Keratinocyte (primary cell): ENCODE results near the gene PLEKHO2. TPM values are rescaled to one million over a fixed set of nuclear protein-coding genes. Genes with fewer than 3 reads are reported as not detected.
"Not testable (repeated sequence)": the region's sequence is repeated elsewhere in the genome, so short reads cannot be mapped to it uniquely, and the experiment has no call there.

Experiments used
- DNase-seq: peaks from one replicate; pipeline ENCODE4 v3.0.0-alpha.2; 2011; ENCODE audit warnings: low read depth, missing footprints, low spot score
- FAIRE-seq: peaks from 2 replicates; lab custom pipeline; 2011; peaks lifted over from hg19 to GRCh38; lab: Jason Lieb, UNC
- H2AFZ ChIP-seq: 2 replicates; pipeline ENCODE4 v1.6.0; 2012; ENCODE audit warnings: low read length, control low read depth, inconsistent platforms; ENCODE audit not compliant: control insufficient read depth
- H3K27ac ChIP-seq: 2 replicates; pipeline ENCODE4 v1.5.1; 2011; ENCODE audit warnings: low read length; ENCODE audit not compliant: control insufficient read depth, insufficient read depth
- H3K27me3 ChIP-seq: 3 replicates; pipeline ENCODE4 v1.6.0; 2011; ENCODE audit warnings: low read length; ENCODE audit not compliant: control insufficient read depth, insufficient read depth; ENCODE audit errors: extremely low read depth
- H3K36me3 ChIP-seq, 2 experiments: 2 replicates in 1 of 2; 3 replicates in 1 of 2; pipeline ENCODE4 v1.5.1; 2011; ENCODE audit warnings: low read length in 2 of 2, mild to moderate bottlenecking in 1 of 2; ENCODE audit not compliant: control insufficient read depth in 2 of 2, insufficient read depth in 2 of 2; ENCODE audit errors: extremely low read depth in 1 of 2
- H3K4me1 ChIP-seq: 3 replicates; pipeline ENCODE4 v1.5.1; 2011; ENCODE audit warnings: low read length; ENCODE audit not compliant: control insufficient read depth, insufficient read depth; ENCODE audit errors: extremely low read depth
- H3K4me2 ChIP-seq: 3 replicates; pipeline ENCODE4 v1.6.0; 2011; ENCODE audit warnings: low read depth, low read length; ENCODE audit not compliant: control insufficient read depth, insufficient read depth; ENCODE audit errors: extremely low read depth
- H3K4me3 ChIP-seq, 3 experiments: fragments of 200-600 bp in 1 of 3; sonication (generic) in 1 of 3; 2 replicates in 2 of 3; 3 replicates in 1 of 3; pipeline ENCODE4 v1.5.1; 2011 to 2016; ENCODE audit warnings: low read length in 3 of 3, mild to moderate bottlenecking in 3 of 3, control low read depth in 2 of 3, inconsistent platforms in 1 of 3, low read depth in 1 of 3, mixed read lengths in 1 of 3, mixed run types in 1 of 3, moderate library complexity in 1 of 3; ENCODE audit not compliant: control insufficient read depth in 2 of 3, insufficient read depth in 2 of 3; ENCODE audit errors: extremely low read depth in 1 of 3
- H3K79me2 ChIP-seq: 2 replicates; pipeline ENCODE4 v1.6.0; 2012; ENCODE audit warnings: low read length; ENCODE audit not compliant: control insufficient read depth, insufficient read depth
- H3K9ac ChIP-seq: 3 replicates; pipeline ENCODE4 v1.6.0; 2011; ENCODE audit warnings: low read length; ENCODE audit not compliant: control insufficient read depth, insufficient read depth; ENCODE audit errors: extremely low read depth
- H3K9me1 ChIP-seq: 3 replicates; pipeline ENCODE4 v1.6.0; 2011; ENCODE audit warnings: low read length; ENCODE audit not compliant: control insufficient read depth, insufficient read depth; ENCODE audit errors: extremely low read depth
- H3K9me3 ChIP-seq: 2 replicates; pipeline ENCODE4 v1.5.1; 2012; ENCODE audit warnings: low read depth, low read length; ENCODE audit not compliant: control insufficient read depth
- H4K20me1 ChIP-seq: 3 replicates; pipeline ENCODE4 v1.6.0; 2011; ENCODE audit warnings: low read length; ENCODE audit not compliant: control insufficient read depth, insufficient read depth; ENCODE audit errors: extremely low read depth
- EZH2 ChIP-seq: IDR thresholded peaks from one replicate; pipeline ENCODE4 v1.6.1; 2012; ENCODE audit warnings: inconsistent platforms, mild to moderate bottlenecking, low read length, moderate library complexity
- dilution Hi-C: fragments of 300-500 bp; cut with MboI; formaldehyde crosslinking; loops from one replicate; pipeline ENCODE4 v1.7.0; 2020; ENCODE audit warnings: low sequenced_read_pairs; ENCODE audit not compliant: extremely low pct_ligation_motif_present
- polyA plus RNA-seq, 5 experiments: library from polyadenylated mRNA; depleted of rRNA in 3 of 5; stranded (reverse) in 3 of 5; stranded (forward) in 1 of 5; unstranded in 1 of 5; fragments of >200 nt; gene quantifications; 1 replicate in 1 of 5; 2 replicates in 3 of 5; 3 replicates in 1 of 5; pipeline versions ENCODE4 v1.2.1 to v1.2.3, GENCODE V29; 2011 to 2012; ENCODE audit warnings: missing spikeins in 2 of 5, low read depth in 1 of 5, low replicate concordance in 1 of 5
- TF ChIP-seq, protein P1 (sequence below), 3 experiments: IDR thresholded peaks in 1 of 3; conservative IDR thresholded peaks in 1 of 3; optimal IDR thresholded peaks in 1 of 3; 2 replicates in 2 of 3; 3 replicates in 1 of 3; pipeline versions ENCODE3 to v1.5.1; 2011; ENCODE audit warnings: low read length in 3 of 3, mild to moderate bottlenecking in 3 of 3, moderate library complexity in 2 of 3, control low read depth in 1 of 3, inconsistent platforms in 1 of 3; ENCODE audit not compliant: insufficient read depth in 2 of 3; ENCODE audit errors: extremely low read depth in 1 of 3

The PLEKHO2 gene
- polyA plus RNA-seq, 1 donor (not counting 4 experiments of a cell fraction or from before 2014, with no cell fraction given), result 8.8 TPM

DNA sequence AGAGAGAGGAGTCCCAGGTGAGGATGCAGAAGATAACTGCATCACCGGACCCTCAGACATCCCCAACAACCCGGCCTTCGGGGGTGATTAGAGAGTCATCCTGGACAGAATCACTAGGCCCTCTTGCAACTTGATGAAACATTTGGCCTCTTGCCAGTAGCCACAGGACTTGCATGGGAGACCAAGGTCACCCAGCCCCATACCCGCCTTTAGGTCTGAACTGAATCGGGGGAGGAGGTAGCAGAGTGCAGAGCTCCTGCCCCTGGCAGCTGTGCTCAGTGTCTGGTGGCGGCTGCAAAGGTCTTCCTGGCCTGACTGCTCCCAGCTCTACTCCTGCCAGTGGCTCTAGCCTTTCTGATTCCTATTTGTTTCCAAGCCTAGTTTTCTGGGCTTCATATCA lies 28.6 kb upstream of the PLEKHO2 start:
- no peak overlapping the region for H3K9ac ChIP-seq
- no peak overlapping the region for H2AFZ ChIP-seq
- DNase-seq (no peak), FAIRE-seq (no peak)
- dilution Hi-C loops, result no loop called here
- no peaks in the 10 kb centered on the region for H3K9me3 ChIP-seq
- peaks cover 0 to 3% of the 10 kb centered on the region in 2 experiments for H3K36me3 ChIP-seq
- no peaks in the 10 kb centered on the region for H3K9me1 ChIP-seq
- TF ChIP-seq, protein P1, sequence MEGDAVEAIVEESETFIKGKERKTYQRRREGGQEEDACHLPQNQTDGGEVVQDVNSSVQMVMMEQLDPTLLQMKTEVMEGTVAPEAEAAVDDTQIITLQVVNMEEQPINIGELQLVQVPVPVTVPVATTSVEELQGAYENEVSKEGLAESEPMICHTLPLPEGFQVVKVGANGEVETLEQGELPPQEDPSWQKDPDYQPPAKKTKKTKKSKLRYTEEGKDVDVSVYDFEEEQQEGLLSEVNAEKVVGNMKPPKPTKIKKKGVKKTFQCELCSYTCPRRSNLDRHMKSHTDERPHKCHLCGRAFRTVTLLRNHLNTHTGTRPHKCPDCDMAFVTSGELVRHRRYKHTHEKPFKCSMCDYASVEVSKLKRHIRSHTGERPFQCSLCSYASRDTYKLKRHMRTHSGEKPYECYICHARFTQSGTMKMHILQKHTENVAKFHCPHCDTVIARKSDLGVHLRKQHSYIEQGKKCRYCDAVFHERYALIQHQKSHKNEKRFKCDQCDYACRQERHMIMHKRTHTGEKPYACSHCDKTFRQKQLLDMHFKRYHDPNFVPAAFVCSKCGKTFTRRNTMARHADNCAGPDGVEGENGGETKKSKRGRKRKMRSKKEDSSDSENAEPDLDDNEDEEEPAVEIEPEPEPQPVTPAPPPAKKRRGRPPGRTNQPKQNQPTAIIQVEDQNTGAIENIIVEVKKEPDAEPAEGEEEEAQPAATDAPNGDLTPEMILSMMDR (optimal IDR thresholded peaks at IDR 0.05 in 1 of 3, IDR thresholded peaks at IDR 0.05 in 1 of 3, conservative IDR thresholded peaks at IDR 0.05 in 1 of 3; ENCODE audit: extremely low read depth in 1 of 3, insufficient read depth in 2 of 3, low read length in 3 of 3), result no peak
- no peak for TF ChIP-seq EZH2
- no peaks in the 10 kb centered on the region for H3K27me3 ChIP-seq
- no peak overlapping the region for H3K4me2 ChIP-seq
- H4K20me1 ChIP-seq, result no peaks in the 10 kb centered on the region
- H3K4me1 ChIP-seq, result peaks cover 4% of the 10 kb centered on the region
- H3K4me3 ChIP-seq, result no peak overlapping the region
- H3K79me2 ChIP-seq, result no peaks in the 10 kb centered on the region
- H3K27ac ChIP-seq, result no peak overlapping the region

DNA sequence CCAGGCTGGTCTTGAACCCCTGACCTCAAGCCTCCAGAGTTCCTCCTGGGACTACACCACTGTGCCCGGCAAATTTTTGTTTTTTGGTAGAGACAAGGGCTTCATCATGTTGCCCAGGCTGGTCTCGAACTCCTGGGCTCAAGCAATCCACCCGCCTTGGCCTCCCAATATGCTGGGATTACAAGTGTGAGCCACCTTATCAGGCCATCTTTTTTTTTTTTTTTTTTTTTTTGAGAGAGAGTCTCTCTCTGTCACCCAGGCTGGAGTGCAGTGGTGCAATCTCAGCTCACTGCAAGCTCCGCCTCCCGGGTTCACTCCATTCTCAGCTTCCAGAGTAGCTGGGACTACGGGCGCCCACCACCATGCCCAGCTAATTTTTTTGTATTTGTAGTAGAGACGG lies 27.4 kb upstream of the PLEKHO2 start:
- H3K4me1 ChIP-seq, H3K9ac ChIP-seq, H3K79me2 ChIP-seq, H4K20me1 ChIP-seq, H3K9me3 ChIP-seq, H3K36me3 ChIP-seq, H2AFZ ChIP-seq, H3K4me3 ChIP-seq, DNase-seq, H3K27ac ChIP-seq, H3K4me2 ChIP-seq, dilution Hi-C loops, H3K27me3 ChIP-seq, H3K9me1 ChIP-seq, FAIRE-seq: not testable (repeated sequence)

DNA sequence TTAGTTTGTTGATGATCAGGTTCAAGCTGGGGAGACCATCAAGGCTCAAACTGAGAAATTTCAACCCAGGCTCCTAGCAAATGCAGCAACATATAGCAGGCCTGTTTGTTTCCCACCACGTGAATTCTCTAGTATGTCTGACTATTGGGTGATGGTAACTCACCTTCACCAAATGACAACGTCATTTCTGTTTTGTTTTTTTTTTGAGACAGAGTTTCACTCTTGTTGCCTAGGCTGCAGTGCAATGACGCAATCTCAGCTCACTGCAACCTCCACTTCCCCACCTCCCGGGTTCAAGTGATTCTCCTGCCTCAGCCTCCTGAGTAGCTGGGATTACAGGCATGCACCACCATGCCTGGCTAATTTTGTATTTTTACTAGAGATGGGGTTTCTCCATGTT lies 26.8 kb upstream of the PLEKHO2 start:
- H3K9me3 ChIP-seq, H4K20me1 ChIP-seq, H2AFZ ChIP-seq, H3K4me2 ChIP-seq, H3K9ac ChIP-seq, FAIRE-seq, H3K4me3 ChIP-seq, H3K36me3 ChIP-seq, H3K4me1 ChIP-seq, H3K79me2 ChIP-seq, DNase-seq, H3K27me3 ChIP-seq, dilution Hi-C loops, H3K9me1 ChIP-seq, H3K27ac ChIP-seq: not testable (repeated sequence)
